Hepatocyte (in vitro differentiated cells): ENCODE data around the gene ELFN1. TPM values are rescaled to one million over a fixed set of nuclear protein-coding genes. Genes with fewer than 3 reads are reported as not detected.

ENCODE experiments used
- DNase-seq: peaks from one replicate; pipeline ENCODE4 v3.0.0-alpha.2; 2016; ENCODE audit warnings: low spot score
- H2AFZ ChIP-seq: fragments of 200-600 bp; sonication (generic); 2 replicates; pipeline ENCODE4 v1.6.0; 2016; ENCODE audit warnings: antibody characterized with exemption, mild to moderate bottlenecking
- H3K27ac ChIP-seq: fragments of 200-600 bp; sonication (generic); 2 replicates; pipeline ENCODE4 v1.5.1; 2016; ENCODE audit warnings: mild to moderate bottlenecking
- H3K27me3 ChIP-seq: fragments of 200-600 bp; sonication (generic); 2 replicates; pipeline ENCODE4 v1.6.1; 2016
- H3K36me3 ChIP-seq: fragments of 200-600 bp; sonication (generic); replicated peaks from 2 replicates; pipeline ENCODE4 v1.5.1; 2016; ENCODE audit warnings: low read depth; ENCODE audit not compliant: insufficient read depth
- H3K4me1 ChIP-seq: fragments of 200-600 bp; sonication (generic); 2 replicates; pipeline ENCODE4 v1.5.1; 2016; ENCODE audit warnings: mild to moderate bottlenecking, moderate library complexity; ENCODE audit not compliant: insufficient read depth
- H3K4me2 ChIP-seq: fragments of 200-600 bp; sonication (generic); 2 replicates; pipeline ENCODE4 v1.6.0; 2016
- H3K4me3 ChIP-seq: fragments of 200-600 bp; sonication (generic); 2 replicates; pipeline ENCODE4 v1.5.1; 2016; ENCODE audit warnings: mild to moderate bottlenecking
- H3K79me2 ChIP-seq: fragments of 200-600 bp; sonication (generic); 2 replicates; pipeline ENCODE4 v1.6.0; 2017; ENCODE audit warnings: mild to moderate bottlenecking
- H3K9me2 ChIP-seq: fragments of 200-600 bp; sonication (generic); replicated peaks from 2 replicates; pipeline ENCODE4 v1.6.0; 2017; ENCODE audit warnings: mild to moderate bottlenecking; ENCODE audit not compliant: insufficient read depth
- H3K9me3 ChIP-seq: fragments of 200-600 bp; sonication (generic); 2 replicates; pipeline ENCODE4 v1.5.1; 2016; ENCODE audit warnings: low read depth, mild to moderate bottlenecking
- H4K20me1 ChIP-seq: fragments of 200-600 bp; sonication (generic); 2 replicates; pipeline ENCODE4 v1.6.0; 2016; ENCODE audit warnings: mild to moderate bottlenecking; ENCODE audit not compliant: insufficient read depth, poor library complexity, severe bottlenecking
- CTCF ChIP-seq: fragments of 200-600 bp; sonication (generic); IDR thresholded peaks from 2 replicates; pipeline ENCODE4 v1.5.1; 2016; ENCODE audit warnings: antibody characterized with exemption, mild to moderate bottlenecking; ENCODE audit not compliant: poor library complexity
- EZH2 ChIP-seq: fragments of 200-600 bp; sonication (generic); IDR thresholded peaks from 2 replicates; pipeline ENCODE4 v1.6.1; 2016; ENCODE audit warnings: antibody characterized with exemption, mild to moderate bottlenecking, borderline replicate concordance
- EZH2phosphoT487 ChIP-seq: fragments of 200-600 bp; sonication (generic); IDR thresholded peaks from one replicate; pipeline ENCODE4 v1.6.1; 2018; ENCODE audit warnings: antibody characterized with exemption, mild to moderate bottlenecking, low read depth, moderate library complexity; ENCODE audit not compliant: unreplicated experiment, severe bottlenecking
- WGBS: methylation state at CpG from one replicate; pipeline ENCODE4 v1.1.6; 2016; ENCODE audit warnings: low lambda C conversion rate; ENCODE audit errors: missing lambda C conversion rate; 5-methylcytosine and 5-hydroxymethylcytosine counted together
- polyA plus RNA-seq: library from polyadenylated mRNA; unstranded; fragments of >200 nt; fragmentation: Nextera tagmentation; extraction: Ambion mirVana; gene quantifications from 2 replicates; pipeline ENCODE4 v1.2.1, GENCODE V29; 2016
- total RNA-seq: library from RNA; depleted of rRNA; stranded (reverse); fragments of >200 nt; gene quantifications from 2 replicates; pipeline ENCODE4 v1.2.3, GENCODE V29; 2014

Gene ELFN1
- total and polyA plus RNA-seq, 2 experiments from 2014 or later, result 3.6 to 5.5 TPM

DNA sequence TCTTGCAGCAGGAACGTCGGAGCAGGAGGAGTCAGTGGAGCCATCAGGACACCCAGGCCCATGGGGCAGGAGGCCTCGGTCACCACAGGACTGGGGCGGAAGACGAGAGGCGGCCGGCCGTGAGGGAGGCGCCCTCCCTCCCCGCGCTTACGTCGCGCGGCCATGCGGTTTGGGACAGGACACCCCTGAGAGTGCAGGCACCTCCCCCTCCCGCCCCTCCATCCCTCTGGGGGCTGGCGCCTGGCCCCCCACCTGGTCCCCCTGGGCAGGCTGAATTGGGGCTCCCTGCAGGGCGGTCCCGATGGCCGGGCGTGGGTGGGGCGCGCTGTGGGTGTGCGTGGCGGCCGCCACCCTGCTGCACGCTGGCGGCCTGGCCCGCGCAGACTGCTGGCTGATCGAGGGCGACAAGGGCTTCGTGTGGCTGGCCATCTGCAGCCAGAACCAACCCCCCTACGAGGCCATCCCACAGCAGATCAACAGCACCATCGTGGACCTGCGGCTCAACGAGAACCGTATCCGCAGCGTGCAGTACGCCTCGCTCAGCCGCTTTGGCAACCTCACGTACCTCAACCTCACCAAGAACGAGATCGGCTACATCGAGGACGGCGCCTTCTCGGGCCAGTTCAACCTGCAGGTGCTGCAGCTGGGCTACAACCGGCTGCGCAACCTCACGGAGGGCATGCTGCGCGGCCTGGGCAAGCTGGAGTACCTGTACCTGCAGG is 74.4 kb downstream of the ELFN1 start:
- H3K4me1 ChIP-seq, result peaks cover 4% of the 10 kb centered on the region
- H2AFZ ChIP-seq, result no peak overlapping the region
- no peak overlapping the region for H3K4me3 ChIP-seq
- H3K9me2 ChIP-seq, result no peaks in the 10 kb centered on the region
- no peak overlapping the region for H3K4me2 ChIP-seq
- H3K79me2 ChIP-seq, result no peaks in the 10 kb centered on the region
- H3K27ac ChIP-seq, result no peak overlapping the region
- H4K20me1 ChIP-seq, result no peaks in the 10 kb centered on the region
- H3K36me3 ChIP-seq, result no peaks in the 10 kb centered on the region
- 95% methylated on average over 44 of the region's 56 CpGs for WGBS
- H3K27me3 ChIP-seq, result no peaks in the 10 kb centered on the region
- H3K9me3 ChIP-seq, result no peaks in the 10 kb centered on the region
- TF ChIP-seq EZH2, result no peak
- no peak for TF ChIP-seq CTCF
- no peak for TF ChIP-seq EZH2phosphoT487
- DNase-seq, result no peak

- no peaks in the 10 kb centered on the region for H3K79me2 ChIP-seq
- no peaks in the 10 kb centered on the region for H3K9me3 ChIP-seq
- no peaks in the 10 kb centered on the region for H3K27me3 ChIP-seq
- no peak overlapping the region for H3K27ac ChIP-seq
- H3K4me1 ChIP-seq, result peaks cover 4% of the 10 kb centered on the region
- no peaks in the 10 kb centered on the region for H3K9me2 ChIP-seq
- no peaks in the 10 kb centered on the region for H4K20me1 ChIP-seq
- WGBS, result 96% methylated on average over 31 of the region's 46 CpGs
- H3K36me3 ChIP-seq, result no peaks in the 10 kb centered on the region
- no peak overlapping the region for H3K4me3 ChIP-seq
- TF ChIP-seq EZH2phosphoT487 (no peak), EZH2 (no peak), CTCF (no peak)
- H3K4me2 ChIP-seq, result no peak overlapping the region
- no peak overlapping the region for H2AFZ ChIP-seq
- DNase-seq, result no peak
Observed at GRCh38 chr7:1745018-1745532, 75.0 kb downstream of the ELFN1 start.

GRCh38 chr7:1745576-1746490 is 75.8 kb downstream of the ELFN1 start:
- WGBS, result 98% methylated on average over 49 of the region's 72 CpGs

More at GRCh38 chr7:1745576-1746490, 75.8 kb downstream of the ELFN1 start:
- H3K79me2 ChIP-seq, result no peaks in the 10 kb centered on the region
- no peaks in the 10 kb centered on the region for H4K20me1 ChIP-seq
- no peaks in the 10 kb centered on the region for H3K9me3 ChIP-seq
- H3K4me2 ChIP-seq, result no peak overlapping the region
- no peak overlapping the region for H3K27ac ChIP-seq
- H3K9me2 ChIP-seq, result no peaks in the 10 kb centered on the region
- no peak overlapping the region for H3K4me3 ChIP-seq
- no peak for DNase-seq
- H2AFZ ChIP-seq, result no peak overlapping the region
- H3K27me3 ChIP-seq, result no peaks in the 10 kb centered on the region
- H3K36me3 ChIP-seq, result no peaks in the 10 kb centered on the region
- peaks cover 4% of the 10 kb centered on the region for H3K4me1 ChIP-seq
- no peak for TF ChIP-seq EZH2
- TF ChIP-seq CTCF, result no peak
- no peak for TF ChIP-seq EZH2phosphoT487
